DOHH2 (cell line): Measurements from ENCODE around the gene LSAMP.

ENCODE experiments used
- H3F3A ChIP-seq: fragments of 200-600 bp; sonication (generic), shearing (Covaris generic); 2 replicates; pipeline ENCODE4 v1.6.0; 2016; ENCODE audit warnings: antibody characterized with exemption, mild to moderate bottlenecking; ENCODE audit not compliant: control insufficient read depth, insufficient read depth
- H3K27ac ChIP-seq: fragments of 200-600 bp; sonication (generic); 2 replicates; pipeline ENCODE4 v1.5.1; 2014; ENCODE audit warnings: low read depth, mild to moderate bottlenecking, low read length, moderate library complexity
- H3K27me3 ChIP-seq: fragments of 200-600 bp; sonication (generic); 2 replicates; pipeline ENCODE4 v1.6.1; 2014; ENCODE audit warnings: mild to moderate bottlenecking, low read length, mixed read lengths; ENCODE audit not compliant: control insufficient read depth
- H3K36me3 ChIP-seq: fragments of 200-600 bp; sonication (generic); 2 replicates; pipeline ENCODE4 v1.6.1; 2014; ENCODE audit warnings: mild to moderate bottlenecking, low read length, moderate library complexity, mixed read lengths; ENCODE audit not compliant: control insufficient read depth
- H3K4me1 ChIP-seq: fragments of 200-600 bp; sonication (generic); 2 replicates; pipeline ENCODE4 v1.6.1; 2014; ENCODE audit warnings: mild to moderate bottlenecking, low read length, mixed read lengths; ENCODE audit not compliant: control insufficient read depth
- H3K4me2 ChIP-seq: fragments of 200-600 bp; sonication (generic); 2 replicates; pipeline ENCODE4 v1.6.0; 2014; ENCODE audit warnings: mild to moderate bottlenecking, low read length, moderate library complexity
- H3K4me3 ChIP-seq: fragments of 200-600 bp; sonication (generic); 2 replicates; pipeline ENCODE4 v1.5.1; 2014; ENCODE audit warnings: mild to moderate bottlenecking, low read length, mixed read lengths
- H3K79me2 ChIP-seq: fragments of 200-600 bp; sonication (generic); 2 replicates; pipeline ENCODE4 v1.6.1; 2014; ENCODE audit warnings: mild to moderate bottlenecking, low read length, mixed read lengths; ENCODE audit not compliant: control insufficient read depth
- H3K9me2 ChIP-seq: fragments of 200-600 bp; sonication (generic); replicated peaks from 2 replicates; pipeline ENCODE4 v1.6.1; 2014; ENCODE audit warnings: mild to moderate bottlenecking, low read length, mixed read lengths; ENCODE audit not compliant: control insufficient read depth
- H3K9me3 ChIP-seq: fragments of 200-600 bp; sonication (generic); 2 replicates; pipeline ENCODE4 v1.6.1; 2014; ENCODE audit warnings: antibody characterized with exemption, low read length, mixed read lengths; ENCODE audit not compliant: control insufficient read depth, insufficient read depth
- H4K20me1 ChIP-seq: fragments of 200-600 bp; sonication (generic); 2 replicates; pipeline ENCODE4 v1.6.0; 2014; ENCODE audit warnings: low read depth, mild to moderate bottlenecking, antibody characterized with exemption, low read length, moderate library complexity; ENCODE audit not compliant: control insufficient read depth, insufficient read depth
- EZH2phosphoT487 ChIP-seq: fragments of 200-600 bp; sonication (generic); IDR thresholded peaks from 2 replicates; pipeline ENCODE4 v1.6.1; 2017; ENCODE audit warnings: borderline replicate concordance, mild to moderate bottlenecking, antibody characterized with exemption, low read length, moderate library complexity, mixed read lengths
- TF ChIP-seq, protein P1 (sequence below): fragments of 200-600 bp; sonication (generic); IDR thresholded peaks from one replicate; pipeline ENCODE4 v1.5.1; 2014; ENCODE audit warnings: antibody characterized with exemption, mild to moderate bottlenecking, low read depth, low read length; ENCODE audit not compliant: poor library complexity, severe bottlenecking

The LSAMP gene

DNA sequence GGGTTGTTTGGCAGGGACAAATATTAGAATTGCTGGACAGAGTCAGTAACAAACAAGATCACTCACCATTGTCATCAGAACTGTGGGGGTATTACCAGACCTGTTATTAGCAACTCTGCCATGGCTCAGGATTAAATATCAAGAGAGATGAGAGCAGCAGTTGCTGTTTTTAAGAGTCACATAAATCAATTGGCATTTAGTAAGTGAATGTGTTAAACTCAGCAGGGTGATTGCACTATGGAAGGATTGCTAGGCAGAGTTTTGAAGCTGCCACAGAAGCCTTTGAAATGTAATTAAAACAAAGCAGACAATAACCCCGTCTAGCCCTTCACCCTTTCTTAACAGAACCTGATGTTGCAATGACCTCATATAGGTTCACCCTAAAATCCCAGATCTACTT lies 583.2 kb downstream of the LSAMP start:
- Histone ChIP-seq H3K36me3 (no peaks in the 10 kb centered on the region), H3K27ac (no peak overlapping the region), H3K4me3 (no peak overlapping the region), H3K4me1 (no peaks in the 10 kb centered on the region), H3K9me3 (no peaks in the 10 kb centered on the region), H3K9me2 (no peaks in the 10 kb centered on the region), H3K27me3 (no peaks in the 10 kb centered on the region), H3K4me2 (no peak overlapping the region), H4K20me1 (no peaks in the 10 kb centered on the region), H3K79me2 (no peaks in the 10 kb centered on the region), H3F3A (no peaks in the 10 kb centered on the region)
- TF ChIP-seq, protein P1, sequence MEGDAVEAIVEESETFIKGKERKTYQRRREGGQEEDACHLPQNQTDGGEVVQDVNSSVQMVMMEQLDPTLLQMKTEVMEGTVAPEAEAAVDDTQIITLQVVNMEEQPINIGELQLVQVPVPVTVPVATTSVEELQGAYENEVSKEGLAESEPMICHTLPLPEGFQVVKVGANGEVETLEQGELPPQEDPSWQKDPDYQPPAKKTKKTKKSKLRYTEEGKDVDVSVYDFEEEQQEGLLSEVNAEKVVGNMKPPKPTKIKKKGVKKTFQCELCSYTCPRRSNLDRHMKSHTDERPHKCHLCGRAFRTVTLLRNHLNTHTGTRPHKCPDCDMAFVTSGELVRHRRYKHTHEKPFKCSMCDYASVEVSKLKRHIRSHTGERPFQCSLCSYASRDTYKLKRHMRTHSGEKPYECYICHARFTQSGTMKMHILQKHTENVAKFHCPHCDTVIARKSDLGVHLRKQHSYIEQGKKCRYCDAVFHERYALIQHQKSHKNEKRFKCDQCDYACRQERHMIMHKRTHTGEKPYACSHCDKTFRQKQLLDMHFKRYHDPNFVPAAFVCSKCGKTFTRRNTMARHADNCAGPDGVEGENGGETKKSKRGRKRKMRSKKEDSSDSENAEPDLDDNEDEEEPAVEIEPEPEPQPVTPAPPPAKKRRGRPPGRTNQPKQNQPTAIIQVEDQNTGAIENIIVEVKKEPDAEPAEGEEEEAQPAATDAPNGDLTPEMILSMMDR = no peak
- no peak for TF ChIP-seq EZH2phosphoT487

DNA sequence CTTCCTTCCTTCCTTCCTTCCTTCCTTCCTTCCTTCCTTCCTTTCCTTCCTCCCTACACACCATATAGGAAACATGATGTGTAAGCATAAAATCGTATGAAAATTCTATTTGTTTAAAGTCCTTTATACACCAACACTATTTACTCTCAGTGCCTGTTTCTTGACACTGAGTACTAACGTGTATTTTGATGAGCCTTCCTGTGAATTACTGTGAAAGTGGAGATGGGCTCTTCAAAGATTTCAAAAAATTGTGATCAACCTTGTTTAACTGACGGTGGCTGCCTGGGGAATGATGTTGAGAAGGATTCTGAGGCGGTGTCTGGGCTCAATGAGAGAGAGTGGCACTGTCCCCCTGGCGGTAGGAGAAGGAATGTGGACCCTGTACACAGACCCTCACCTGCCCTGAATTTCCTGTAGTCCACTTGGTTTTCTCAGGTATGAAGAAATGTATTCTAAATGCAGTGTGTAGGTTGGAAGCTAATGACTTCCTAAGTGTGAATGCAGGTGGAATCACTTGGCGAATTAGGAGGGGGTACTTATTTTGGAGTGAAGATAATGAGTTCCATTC lies 584.0 kb downstream of the LSAMP start:
- no peaks in the 10 kb centered on the region for H3K36me3 ChIP-seq
- TF ChIP-seq EZH2phosphoT487 = no peak
- TF ChIP-seq, protein P1 = no peak
- no peaks in the 10 kb centered on the region for H3F3A ChIP-seq
- no peaks in the 10 kb centered on the region for H3K27me3 ChIP-seq
- no peaks in the 10 kb centered on the region for H3K4me1 ChIP-seq
- H3K4me3 ChIP-seq = no peak overlapping the region
- no peaks in the 10 kb centered on the region for H3K9me2 ChIP-seq
- H3K4me2 ChIP-seq = no peak overlapping the region
- no peaks in the 10 kb centered on the region for H3K9me3 ChIP-seq
- H3K79me2 ChIP-seq = no peaks in the 10 kb centered on the region
- no peak overlapping the region for H3K27ac ChIP-seq
- no peaks in the 10 kb centered on the region for H4K20me1 ChIP-seq

DNA sequence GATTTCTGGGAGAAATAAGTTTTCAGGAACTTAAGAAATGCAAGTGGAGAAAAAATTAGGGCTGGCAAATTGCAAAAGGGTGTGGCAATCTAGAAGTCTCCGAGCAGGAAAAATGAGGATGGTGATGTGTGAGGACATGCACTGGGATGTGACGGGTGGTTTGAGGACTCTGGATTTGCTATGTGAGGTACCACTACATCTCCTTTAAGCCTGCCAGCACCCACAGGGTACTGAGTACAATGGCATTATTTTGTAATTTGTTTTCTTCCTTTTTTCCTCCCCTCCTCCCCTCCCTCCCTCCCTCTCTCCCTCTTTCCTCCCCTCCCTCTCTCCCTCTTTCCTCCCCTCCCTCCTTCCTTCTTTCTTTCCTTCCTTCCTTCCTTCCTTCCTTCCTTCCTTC lies 584.5 kb downstream of the LSAMP start:
- Histone ChIP-seq H3K79me2 (no peaks in the 10 kb centered on the region), H3K27me3 (no peaks in the 10 kb centered on the region), H4K20me1 (no peaks in the 10 kb centered on the region), H3F3A (no peaks in the 10 kb centered on the region), H3K27ac (no peak overlapping the region), H3K4me1 (no peaks in the 10 kb centered on the region), H3K4me2 (no peak overlapping the region), H3K9me2 (no peaks in the 10 kb centered on the region), H3K9me3 (no peaks in the 10 kb centered on the region), H3K36me3 (no peaks in the 10 kb centered on the region), H3K4me3 (no peak overlapping the region)
- TF ChIP-seq, protein P1 = no peak
- TF ChIP-seq EZH2phosphoT487 = no peak
